ENCODE results near the gene THADA.

DNA sequence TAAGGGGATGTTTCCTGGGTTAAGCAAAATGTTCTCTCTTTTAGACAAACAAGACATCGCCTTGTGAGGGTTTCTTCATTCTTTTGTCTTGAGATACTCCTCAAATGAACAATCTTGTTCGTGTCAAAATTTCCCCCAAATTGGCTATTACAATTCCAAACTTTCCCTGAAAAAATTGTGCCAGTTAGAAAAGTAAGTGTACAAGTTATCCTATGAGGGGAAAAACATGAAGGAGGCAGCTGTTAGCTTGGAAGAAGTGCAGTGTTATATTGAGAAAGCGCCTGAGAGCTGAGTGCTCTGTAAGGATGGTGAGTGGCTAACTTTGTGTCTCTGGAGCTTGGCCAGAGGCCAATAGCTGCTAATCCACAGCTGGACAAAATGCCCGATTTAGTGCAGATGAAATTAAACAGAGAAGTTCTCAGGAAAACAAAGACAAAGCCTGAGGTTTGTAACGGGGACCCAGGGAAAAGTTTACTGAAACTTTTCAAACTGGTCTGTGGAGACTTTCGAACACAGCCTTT lies 27.2 kb upstream of the THADA start:
- TF ChIP-seq, protein P1, sequence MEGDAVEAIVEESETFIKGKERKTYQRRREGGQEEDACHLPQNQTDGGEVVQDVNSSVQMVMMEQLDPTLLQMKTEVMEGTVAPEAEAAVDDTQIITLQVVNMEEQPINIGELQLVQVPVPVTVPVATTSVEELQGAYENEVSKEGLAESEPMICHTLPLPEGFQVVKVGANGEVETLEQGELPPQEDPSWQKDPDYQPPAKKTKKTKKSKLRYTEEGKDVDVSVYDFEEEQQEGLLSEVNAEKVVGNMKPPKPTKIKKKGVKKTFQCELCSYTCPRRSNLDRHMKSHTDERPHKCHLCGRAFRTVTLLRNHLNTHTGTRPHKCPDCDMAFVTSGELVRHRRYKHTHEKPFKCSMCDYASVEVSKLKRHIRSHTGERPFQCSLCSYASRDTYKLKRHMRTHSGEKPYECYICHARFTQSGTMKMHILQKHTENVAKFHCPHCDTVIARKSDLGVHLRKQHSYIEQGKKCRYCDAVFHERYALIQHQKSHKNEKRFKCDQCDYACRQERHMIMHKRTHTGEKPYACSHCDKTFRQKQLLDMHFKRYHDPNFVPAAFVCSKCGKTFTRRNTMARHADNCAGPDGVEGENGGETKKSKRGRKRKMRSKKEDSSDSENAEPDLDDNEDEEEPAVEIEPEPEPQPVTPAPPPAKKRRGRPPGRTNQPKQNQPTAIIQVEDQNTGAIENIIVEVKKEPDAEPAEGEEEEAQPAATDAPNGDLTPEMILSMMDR (IDR thresholded peaks at IDR 0.05; ENCODE audit: low read depth, low read length, poor library complexity, severe bottlenecking), result no peak
- no peak for TF ChIP-seq EZH2phosphoT487 (IDR thresholded peaks at IDR 0.05; ENCODE audit: borderline replicate concordance, low read length)

Measured in DOHH2 (cell line).